ENCODE data around the gene ATXN2.

The ATXN2 gene

DNA sequence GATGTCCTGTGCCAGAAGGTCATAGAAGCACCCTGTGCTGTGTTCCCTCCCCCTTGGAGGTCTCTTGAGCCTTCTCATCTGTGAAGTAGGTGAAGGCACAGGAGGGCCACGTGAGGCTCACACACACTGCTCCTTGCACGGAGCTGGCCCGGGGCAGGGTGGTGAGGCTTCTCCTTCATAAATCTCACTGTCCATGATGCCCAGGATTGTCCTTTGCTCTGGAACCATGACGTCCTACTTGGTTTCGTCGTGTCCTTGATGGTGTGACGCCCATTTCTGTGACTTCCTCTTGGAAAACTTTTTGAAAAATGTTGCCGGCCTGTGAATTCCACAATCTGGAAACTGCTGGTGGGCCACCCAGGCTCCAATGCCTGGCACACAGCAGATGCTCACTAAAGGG is 159.0 kb downstream of the ATXN2 start:
- no peak for DNase-seq (ENCODE audit: low read depth in 1 of 2, low spot score in 1 of 2)

DNA sequence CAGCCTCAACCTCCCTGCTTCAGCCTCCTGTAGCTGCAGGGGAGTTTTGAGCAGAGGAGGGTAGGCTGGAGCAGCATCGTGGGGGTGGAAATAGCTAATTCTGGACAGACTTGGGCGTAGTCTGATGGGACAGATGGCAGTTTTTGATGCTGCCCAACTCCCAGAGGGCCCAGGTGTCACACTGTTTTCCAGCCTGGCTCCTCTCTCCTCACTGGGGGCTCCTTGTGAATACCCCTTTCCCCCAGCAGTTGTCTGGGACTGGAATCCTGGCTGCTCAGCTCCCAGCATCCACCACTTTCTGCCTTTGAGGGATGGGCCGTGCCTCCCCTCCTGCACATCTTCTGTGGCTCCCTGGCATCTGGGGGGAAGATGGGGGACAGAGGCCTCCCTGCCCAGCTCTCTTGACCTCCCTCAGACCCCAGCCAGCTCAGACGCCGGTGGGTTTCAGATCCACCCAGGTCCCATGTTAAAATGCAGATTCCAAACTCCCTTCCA is 159.4 kb downstream of the ATXN2 start:
- no peak for DNase-seq (ENCODE audit: low read depth in 1 of 2, low spot score in 1 of 2)

DNA sequence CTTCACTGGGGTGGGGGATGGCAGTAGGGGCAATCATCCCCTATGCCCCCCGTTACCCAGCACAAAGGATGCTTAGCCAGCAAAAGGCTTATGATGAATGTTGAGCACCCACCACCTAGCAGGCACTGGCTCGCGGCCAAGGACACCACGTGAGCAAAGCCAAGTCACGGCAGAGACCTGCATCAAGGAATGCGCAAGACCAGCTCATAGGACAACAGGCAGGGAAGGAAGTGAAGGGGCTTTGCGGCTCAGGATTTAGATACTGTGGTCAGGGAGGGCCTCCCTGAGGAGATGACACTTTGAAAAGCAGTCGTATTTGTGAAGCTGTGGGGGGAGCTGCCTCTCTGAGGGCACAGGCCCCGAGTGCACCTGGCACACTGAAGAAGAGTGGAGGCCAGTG is 160.6 kb downstream of the ATXN2 start:
- peak in 1 of 2 donors; percentile 44 for DNase-seq (ENCODE audit: low read depth in 1 of 2, low spot score in 1 of 2)

DNA sequence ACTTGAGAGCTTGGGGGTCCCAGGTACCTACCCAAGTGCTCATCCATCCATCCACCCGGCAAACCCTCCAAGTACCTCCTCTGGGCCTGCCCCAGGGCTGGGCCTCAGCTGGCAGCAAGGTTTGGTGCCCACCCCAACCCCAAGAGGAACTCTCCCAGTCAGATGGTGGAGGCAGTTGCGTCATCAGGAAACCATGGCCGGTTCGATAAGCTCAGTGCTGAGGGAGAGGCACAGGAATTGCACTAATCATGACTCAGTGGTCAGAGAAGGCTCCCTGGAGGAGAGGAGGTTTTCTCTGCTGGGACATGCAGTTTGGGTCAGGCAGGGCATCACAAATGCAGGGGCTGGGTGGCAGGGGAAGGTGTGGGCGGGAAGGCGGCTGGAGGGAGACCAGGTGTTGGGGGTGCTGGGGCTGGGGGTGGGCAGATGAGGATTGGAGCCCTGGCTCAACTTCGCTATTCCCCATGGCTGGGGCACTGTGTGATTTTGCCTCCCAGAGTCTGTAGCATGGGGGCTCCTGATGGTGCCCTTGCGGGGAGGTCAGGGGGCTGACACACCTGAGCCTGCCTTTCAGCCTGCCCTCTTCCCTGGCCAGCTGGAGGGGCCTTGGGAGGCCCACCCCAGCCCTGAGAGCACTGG is 161.2 kb downstream of the ATXN2 start:
- no peak for DNase-seq (ENCODE audit: low read depth in 1 of 2, low spot score in 1 of 2)

DNA sequence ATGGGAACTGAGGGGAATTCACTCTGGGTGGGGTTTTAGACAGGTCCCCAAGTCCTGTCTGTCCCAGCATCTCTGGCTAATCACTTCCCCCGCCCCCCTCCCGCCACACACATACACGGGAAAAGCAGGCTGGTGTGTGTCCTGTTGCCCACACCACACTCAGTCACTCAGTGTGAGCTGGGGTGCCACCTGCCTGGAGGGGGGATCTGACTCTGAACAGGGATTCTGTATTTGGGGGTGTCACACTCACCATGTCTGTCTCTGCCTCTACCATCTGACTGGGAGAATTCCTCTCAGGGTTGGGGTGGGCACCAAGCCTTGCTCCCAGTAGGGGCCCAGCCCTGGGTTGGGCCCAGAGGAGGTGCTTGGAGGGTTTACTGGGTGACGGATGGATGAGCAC is 162.3 kb downstream of the ATXN2 start:
- no peak for DNase-seq (ENCODE audit: low read depth in 1 of 2, low spot score in 1 of 2)

DNA sequence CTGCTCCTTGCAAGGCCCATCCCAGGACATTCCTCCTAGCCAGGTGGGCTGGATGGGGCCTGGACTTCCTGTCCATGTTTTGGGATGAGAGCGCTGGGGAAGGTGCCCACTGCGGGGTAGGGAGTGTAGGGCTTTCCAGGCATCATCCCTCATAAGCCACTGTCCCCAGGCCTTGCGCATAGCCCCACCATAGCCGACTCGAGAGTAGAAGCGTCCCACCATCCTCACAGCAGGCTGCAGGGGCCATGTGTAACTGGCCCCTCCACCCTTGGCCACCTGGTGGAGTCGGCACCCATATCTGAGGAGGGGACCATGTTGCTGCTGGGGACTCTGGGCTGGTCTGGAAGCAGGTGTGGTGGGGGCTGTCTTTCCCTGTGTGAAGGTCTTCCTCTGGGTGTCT is 162.8 kb downstream of the ATXN2 start:
- DNase-seq (ENCODE audit: low read depth in 1 of 2, low spot score in 1 of 2) = no peak

DNA sequence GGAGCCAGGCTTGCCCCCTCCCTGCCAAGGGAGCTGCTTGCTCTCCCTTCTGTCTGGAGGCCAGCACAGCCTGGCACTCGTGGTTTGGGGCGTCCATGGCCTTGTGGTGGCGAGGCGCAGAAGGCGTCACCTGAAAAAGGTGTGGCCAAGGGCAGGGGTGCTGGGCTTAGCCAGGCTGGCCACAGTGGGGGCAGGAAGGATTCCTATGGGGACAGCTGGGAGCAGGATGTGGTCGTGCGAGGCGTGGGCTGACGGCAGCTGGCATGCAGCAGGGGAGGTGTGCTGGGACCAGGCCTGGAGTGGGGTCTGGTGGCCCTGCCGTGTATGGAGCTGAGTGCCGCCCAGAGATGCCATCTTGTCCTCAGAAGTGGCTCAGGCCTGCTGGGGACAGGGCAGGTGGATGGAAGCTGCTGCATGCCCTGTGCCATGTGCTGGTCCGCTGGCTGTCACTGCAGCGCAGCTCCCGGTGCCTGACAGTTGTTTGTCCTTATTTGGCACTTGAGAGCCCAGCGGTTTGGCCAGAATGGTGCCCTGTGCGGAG is 163.4 kb downstream of the ATXN2 start:
- DNase-seq (ENCODE audit: low read depth in 1 of 2, low spot score in 1 of 2) = no peak

DNA sequence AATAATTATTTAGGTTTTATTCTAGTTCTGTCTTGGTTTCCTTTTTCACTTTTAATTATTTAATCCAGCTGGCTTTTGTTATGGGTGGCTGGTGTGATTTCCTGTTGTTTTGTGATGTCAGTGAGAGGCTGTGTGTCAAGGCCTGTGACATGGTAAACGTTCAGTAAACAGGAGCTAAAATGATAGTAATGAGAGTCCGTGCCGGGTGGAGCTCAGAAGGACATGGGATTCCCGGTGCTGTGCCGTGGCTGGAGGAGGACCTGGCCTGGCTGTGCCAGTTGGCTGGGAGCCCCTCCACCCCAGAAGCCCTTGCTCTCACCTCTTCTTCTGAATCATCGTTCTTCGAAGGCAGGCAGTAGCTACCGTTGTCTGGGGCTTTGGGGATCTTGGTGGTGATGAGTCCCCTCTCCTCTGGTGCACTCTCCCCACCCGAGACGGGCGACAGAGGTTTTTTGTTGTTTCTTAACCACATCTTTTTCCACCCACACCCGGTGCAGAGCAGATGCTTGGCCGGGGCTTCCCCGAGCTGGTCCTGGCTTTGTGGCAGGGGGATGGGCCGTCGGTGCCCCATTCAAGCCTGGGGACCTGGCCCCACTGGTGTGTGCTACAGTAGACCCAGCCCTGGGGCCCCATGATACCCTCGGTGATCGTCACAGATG is 164.3 kb downstream of the ATXN2 start:
- DNase-seq (ENCODE audit: low read depth in 1 of 2, low spot score in 1 of 2) = peak; percentile 67 to 76

DNA sequence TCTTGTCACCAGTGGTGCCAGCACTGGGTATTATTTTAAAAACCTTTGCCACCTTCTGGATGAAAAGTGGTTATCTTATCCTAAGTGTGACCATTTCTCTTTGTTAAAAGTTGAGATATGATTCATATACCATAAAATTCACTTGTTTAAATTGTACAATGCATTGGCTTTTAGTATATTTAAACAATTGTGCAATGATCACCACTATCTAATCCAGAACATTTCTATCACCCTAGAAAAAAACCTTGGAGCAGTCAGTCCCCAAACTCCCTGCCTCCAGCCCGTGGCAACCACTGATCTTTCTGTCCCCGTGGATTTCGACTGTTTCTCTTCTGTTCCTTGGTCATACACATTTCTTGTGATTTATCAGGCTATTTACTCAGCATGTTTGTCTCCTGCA is 165.1 kb downstream of the ATXN2 start:
- DNase-seq (ENCODE audit: low read depth in 1 of 2, low spot score in 1 of 2) = no peak

DNA sequence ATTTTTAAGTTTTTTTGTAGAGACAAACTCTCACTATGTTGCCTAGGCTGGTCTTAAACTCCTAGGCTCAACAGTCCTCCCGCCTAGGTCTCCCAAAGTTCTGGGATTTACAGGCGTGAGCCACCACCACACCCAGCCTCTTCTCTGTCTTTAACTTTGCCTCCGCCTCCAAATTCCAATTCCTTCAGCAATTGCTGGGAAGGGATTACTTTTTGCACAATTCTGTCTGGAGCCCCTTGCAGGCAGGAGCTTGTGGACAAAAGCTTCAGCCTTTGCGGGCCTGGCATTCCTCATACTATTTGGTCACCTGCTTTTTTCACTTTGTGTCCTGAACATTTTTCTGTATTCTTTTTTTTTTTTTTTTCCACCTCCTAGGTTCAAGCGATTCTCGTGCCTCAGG is 167.3 kb downstream of the ATXN2 start:
- no peak for DNase-seq (ENCODE audit: low read depth in 1 of 2, low spot score in 1 of 2)

DNA sequence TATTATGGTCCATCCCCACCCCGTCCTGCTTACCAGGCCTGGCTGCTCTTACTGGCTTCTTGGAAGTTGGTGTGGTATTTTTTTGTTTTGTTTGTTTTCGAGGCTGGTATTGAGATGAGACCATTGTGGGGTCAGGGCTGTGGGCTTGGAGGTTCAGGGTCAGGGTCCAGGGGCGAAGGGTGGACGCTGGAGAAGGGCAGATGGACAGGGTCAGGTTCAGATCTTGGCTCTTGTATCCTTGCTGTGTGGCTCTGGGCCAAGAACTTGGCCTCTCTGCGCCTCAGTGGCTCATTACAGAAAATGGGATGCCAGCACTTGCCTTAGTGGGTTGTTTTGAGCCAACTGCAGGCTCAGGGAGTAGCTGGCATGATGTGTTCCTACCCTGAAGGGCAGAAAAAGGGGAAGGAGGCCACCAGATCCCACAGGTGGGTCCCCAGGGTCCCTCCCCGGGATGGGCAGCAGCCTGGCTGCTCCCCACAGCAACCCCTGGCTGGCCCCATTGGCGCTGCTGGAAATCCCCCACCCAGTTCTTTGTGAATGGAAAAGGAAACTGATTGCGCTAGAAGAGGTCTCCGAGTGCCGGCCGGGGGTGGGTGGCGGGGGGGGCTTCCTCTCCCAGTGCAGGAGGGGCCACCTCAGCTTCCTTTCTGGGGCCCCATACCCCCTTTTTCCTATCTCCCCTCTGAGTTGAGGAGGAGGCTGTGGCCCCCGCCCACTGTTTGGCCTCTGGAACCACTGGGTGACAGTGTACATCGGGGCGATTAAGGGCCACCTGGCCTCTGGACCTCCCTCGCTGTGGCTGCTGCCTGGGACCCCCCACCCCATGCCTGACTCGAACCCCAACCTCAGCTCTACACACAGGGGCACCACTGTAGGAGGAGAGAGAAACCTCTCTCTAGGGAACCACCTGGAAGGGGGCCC is 168.4 kb downstream of the ATXN2 start:
- peak; percentile 51 to 59 for DNase-seq (ENCODE audit: low read depth in 1 of 2, low spot score in 1 of 2)

DNA sequence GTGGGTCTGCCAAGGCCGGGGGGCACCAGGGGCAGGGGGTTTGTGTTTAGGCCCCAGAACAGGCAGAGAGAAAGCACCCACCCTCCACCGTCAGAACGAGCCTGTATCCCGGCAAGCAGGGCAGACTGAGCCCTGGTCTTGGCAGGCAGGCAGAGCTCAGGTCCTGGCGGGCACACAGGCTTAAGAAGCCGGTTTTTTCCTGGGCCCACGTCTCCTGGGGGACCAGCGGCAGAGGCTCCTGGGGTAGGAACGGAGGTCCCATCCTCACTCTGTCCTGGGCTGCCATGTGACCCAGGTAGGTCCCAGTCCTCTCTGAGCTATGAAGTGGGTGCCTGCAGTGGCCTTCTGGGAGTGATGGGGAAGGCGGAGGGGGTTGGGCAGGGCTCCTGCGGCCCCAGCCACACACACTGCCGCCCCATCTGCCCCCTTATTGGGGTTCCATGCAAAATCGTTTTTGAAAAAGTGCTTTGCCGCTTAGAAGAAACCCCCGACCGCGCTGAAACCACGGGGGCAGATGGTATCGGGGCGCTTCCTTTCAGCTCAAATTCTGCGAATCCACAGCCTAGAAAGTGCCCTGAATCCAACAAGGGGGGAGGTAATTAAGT is 169.2 kb downstream of the ATXN2 start:
- peak; percentile 44 to 61 for DNase-seq (ENCODE audit: low read depth in 1 of 2, low spot score in 1 of 2)

DNA sequence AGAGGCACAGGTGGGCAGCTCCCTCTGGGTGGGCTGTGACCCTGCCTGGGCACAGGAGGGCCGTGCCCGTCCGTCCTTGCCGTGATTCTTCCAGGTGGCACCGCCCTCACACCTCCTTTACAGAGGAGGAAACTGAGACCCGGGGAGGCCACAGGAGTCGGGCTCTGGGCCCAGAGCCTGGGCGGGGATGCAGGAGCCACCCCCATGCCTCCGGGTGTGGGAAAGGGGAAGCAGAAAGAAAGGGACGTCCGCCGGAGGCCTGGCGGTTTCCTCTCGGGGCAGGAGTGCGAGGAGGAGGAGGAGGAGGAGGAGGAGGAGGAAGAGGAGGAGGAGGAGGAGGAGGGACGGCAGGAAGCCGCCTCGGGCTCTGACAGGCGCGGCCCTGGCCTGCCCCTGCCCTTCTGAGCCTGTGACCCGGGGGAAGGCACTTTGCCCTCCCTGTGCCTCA is 170.4 kb downstream of the ATXN2 start:
- no peak for DNase-seq (ENCODE audit: low read depth in 1 of 2, low spot score in 1 of 2)

DNA sequence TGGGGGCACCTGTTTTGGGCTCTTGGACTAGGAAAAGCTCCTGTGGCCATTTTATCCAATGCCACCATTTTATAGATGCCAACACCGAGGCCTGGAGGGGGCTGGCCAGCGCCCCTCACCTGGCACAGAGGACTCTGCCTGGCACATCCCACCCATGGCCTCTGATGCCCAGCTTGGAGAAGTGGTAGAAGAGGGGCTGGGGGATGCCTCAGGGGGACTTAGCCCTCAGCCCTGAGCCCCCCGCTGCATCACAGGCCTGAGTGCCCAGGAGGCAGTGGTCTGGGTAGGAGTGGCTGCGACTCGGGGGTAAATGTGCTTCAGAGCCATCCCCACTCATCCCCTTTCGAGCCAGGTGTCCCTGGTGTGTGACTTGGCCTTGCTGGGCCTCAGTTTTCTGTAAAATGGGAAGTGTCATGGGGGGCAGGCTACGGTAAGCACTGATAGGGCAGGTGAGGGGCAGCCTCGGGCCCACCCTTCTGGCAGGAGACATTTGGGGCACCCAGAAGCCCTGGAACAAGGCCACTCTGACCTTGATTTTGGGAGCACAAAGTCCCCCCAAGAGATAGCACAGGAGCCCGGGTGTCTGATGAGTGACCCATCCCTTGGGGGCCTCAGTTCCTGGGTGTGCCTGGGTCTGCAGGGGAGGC is 170.9 kb downstream of the ATXN2 start:
- DNase-seq (ENCODE audit: low read depth in 1 of 2, low spot score in 1 of 2) = no peak

DNA sequence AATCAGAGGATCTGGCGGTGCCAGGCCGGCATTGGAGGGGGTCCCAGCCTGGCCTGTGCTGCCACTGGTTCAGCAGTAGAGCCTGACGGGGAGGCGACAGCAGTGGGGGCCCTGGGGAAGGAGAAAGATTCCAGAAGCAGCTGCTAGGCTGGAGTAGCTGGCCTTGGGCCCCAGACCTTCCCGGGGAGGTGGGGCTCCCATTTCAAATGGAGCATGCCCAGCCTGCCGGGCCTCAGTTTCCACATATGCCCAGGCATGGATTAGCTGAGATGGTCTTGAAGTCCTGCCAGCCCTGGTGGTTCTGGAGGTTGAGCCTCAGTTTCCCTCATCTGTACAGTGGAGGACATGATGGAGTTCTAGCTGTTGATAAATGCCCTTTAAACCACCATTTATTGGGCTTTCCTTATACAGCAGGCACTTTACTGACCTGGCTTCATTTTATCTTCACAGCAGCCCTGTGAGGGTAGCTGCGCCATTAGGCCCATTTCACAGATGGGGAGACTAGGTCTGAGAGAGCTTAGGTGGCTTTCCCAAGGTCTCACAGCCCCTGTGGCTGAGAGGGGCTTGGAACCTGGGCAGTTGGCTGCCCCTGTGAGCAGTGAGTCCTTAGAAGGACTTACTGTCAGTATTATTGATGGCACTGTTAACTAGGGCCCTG is 171.6 kb downstream of the ATXN2 start:
- DNase-seq (ENCODE audit: low read depth in 1 of 2, low spot score in 1 of 2) = no peak

DNA sequence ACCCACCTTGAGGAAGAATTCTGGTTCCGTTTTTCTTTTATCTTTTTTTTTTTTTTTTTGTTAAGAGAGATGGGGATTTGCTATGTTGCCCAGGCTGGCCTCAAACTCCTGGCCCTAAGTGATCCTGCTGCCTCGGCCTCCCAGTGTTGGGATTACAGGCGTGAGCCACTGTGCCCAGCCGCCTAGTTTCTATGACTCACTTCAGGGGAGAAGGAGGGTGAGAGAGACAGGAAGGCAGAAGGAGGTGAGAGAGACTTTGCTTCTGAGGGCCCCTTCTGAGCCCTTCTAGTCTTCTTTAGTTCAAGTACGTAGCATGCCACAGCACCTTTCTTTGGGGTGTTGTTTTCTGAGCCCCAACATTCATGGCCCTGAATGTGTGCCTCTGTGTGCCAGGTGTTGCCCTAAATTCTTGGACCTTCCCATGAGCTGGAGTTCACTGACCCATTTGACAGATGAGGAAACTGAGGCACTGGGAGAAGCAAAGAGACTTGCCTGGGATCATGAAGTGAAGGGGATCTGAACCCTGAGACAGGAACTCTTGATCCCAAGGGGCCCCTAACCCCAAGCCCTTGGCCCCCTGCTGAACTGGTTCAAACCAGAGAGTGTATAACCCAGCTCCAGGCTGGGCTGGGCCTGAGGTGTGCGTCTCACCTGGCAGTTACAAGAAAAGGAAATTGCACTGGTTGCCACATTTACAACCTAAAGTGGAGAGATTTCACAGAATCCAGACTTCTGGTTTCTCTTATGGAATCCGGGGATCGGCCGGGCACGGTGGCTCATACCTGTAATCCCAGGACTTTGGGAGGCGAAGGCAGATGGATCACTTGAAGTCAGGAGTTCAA is 172.6 kb downstream of the ATXN2 start:
- no peak for DNase-seq (ENCODE audit: low read depth in 1 of 2, low spot score in 1 of 2)

DNA sequence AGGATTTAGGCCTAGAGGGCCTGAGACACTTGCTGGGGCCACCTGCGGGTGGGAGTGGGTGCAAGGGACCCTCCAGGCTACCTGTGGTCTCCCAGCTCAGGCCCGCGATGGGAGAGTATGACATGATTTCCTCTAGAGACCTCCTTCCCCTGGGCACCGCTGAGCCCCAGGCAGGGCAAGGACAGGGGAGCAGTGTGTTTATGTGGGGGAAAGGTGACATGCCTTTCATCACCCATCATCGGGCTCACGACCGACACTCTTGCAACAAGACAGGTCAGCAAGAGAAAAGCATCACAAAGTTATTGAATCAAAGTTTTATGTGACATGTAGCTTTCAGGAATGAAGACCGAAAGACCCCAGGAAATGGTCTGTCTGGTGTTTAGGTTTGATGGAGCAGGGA is 173.5 kb downstream of the ATXN2 start:
- DNase-seq (ENCODE audit: low read depth in 1 of 2, low spot score in 1 of 2) = no peak

DNA sequence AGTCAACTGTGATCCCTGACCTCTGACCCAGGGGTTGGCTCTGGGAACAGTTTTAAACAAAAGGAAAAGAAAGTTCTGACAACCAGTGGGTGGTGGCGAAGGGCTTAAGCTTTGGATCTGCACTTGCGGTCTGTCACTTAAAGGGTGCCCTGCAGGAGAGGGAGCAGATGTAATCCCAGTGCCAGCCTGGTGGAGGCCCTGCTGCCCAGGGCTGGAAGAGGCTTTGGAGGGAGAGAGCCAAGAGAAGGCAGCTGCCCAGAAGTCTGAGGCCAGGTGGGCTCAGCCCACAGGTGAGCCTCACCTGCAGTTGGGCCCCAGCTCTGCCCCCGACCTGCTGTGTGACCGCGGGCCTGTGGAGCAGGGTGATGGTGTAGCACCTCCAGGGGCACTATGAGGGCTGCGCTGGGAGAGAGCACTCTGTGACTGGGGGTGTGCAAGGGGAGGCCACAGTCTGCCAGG is 174.3 kb downstream of the ATXN2 start:
- no peak for DNase-seq (ENCODE audit: low read depth in 1 of 2, low spot score in 1 of 2)

DNA sequence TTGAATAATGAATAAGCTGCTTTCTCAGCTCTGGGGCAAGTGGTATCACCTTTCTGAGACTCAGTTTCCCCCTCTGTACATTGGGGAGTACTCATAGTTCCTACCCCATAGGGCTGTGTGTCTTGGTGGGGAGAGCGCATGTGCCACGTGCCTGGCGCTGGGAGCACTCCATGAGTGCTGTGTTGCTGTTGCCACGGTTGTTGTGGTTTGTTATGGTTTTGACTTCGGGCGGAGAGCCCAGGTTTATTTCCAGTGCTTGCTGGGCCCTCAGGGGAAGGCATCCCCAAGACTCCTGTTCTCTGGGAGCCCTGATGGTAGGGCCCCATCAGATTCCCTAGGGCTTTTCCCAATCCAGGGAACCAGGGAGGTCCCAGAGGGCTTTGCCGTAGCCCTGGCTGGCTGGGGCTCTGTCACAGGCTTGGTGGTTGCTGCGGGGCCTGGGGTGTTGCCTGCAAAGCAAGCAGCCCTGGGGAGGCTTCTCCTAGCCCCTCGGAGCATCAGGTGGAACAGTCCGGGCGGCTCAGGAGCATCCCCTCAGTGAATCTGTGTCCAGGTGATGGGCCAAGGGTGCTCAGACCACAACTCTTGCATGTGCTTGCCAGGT is 174.8 kb downstream of the ATXN2 start:
- no peak for DNase-seq (ENCODE audit: low read depth in 1 of 2, low spot score in 1 of 2)
